ENCODE data around the gene CATSPER4.

DNA sequence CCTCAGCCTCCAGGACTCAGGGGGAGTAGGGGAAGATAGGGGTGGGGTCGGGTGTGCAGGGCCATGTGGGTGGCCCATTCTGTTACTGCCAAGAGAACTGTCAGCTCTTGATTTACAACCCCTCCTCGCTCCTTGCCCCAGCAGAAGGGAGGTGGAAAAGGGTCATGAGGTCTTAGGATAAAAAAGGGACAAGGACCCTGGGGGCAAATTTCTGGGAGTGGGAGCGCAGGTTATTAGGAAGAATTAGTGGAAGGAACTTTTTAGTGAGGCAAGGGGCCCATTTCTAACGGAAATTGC is 30.7 kb upstream of the CATSPER4 start:
- TF ChIP-seq, protein P1, sequence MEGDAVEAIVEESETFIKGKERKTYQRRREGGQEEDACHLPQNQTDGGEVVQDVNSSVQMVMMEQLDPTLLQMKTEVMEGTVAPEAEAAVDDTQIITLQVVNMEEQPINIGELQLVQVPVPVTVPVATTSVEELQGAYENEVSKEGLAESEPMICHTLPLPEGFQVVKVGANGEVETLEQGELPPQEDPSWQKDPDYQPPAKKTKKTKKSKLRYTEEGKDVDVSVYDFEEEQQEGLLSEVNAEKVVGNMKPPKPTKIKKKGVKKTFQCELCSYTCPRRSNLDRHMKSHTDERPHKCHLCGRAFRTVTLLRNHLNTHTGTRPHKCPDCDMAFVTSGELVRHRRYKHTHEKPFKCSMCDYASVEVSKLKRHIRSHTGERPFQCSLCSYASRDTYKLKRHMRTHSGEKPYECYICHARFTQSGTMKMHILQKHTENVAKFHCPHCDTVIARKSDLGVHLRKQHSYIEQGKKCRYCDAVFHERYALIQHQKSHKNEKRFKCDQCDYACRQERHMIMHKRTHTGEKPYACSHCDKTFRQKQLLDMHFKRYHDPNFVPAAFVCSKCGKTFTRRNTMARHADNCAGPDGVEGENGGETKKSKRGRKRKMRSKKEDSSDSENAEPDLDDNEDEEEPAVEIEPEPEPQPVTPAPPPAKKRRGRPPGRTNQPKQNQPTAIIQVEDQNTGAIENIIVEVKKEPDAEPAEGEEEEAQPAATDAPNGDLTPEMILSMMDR (IDR thresholded peaks at IDR 0.05): no peak
- TF ChIP-seq POLR2A (IDR thresholded peaks at IDR 0.05) (no peak), POLR2AphosphoS5 (IDR thresholded peaks at IDR 0.05) (no peak)

Measured in upper lobe of left lung (tissue), 4 donors.